Fibroblast of skin of left biceps (primary cell): ENCODE measurements around the gene CALHM2.

ENCODE experiments used
- DNase-seq, 2 experiments: peaks; one replicate each; pipeline ENCODE4 v3.0.0-alpha.2; 2013; ENCODE audit warnings: low read depth in 2 of 2

The CALHM2 gene

DNA sequence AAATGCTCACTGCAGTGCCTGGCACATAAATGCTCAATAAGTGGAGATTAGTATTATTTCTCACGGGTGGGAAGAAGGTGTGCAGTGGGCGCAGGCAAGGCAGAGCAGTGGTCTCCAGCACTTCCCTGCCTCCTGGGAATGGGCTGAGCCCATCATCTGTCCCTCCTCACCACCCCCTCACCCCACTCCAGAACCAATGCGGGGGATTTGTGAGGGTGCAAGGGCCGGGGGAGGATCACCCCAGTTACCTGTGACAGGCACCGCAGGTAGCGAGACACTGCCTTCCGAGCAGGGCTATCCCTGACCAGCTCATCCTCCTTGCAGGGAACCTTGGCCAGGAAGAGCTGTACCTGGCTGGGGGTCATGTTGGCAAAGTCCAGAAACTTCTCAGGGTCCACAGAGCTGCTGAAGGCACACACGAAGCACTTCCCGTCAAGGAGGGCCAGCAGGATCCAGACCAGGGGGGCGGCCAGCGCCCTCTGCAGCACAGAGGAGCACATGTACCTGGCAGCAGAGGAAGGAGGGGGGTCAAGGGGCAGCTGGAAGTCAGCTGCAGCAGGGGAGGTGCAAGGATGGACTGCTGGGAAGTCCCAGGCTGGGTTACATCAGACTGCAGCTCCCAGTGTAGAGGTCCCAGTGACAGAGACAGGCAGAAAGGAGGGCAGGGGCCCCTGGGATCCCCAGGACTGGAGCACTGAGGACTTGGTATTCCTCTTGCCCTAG is 24.0 kb upstream of the CALHM2 start:
- no peak for DNase-seq

- no peak for DNase-seq
These were observed 23.3 kb upstream of the CALHM2 start for GRCh38 chr10:103475437-103475836.

DNA sequence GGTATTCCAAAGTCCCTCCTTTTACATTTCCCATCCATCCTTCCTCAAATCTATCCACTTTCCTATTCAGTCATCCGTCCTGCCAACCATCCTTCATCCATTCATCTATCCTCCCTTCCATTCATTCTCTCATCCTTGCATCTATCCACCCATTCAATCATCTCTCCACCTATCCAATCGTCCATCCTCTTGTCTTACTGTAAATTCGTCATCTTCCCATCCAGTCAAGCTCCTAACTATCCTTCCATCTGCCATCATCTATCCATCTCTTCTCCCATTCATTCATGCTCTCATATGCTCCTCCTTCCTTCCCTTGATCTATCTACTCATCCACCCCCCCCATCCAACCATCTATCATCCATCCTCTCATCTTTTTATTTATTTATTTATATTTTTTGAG is 21.9 kb upstream of the CALHM2 start:
- DNase-seq: no peak

- DNase-seq: no peak
These were observed 21.1 kb upstream of the CALHM2 start for GRCh38 chr10:103473261-103473671.

DNA sequence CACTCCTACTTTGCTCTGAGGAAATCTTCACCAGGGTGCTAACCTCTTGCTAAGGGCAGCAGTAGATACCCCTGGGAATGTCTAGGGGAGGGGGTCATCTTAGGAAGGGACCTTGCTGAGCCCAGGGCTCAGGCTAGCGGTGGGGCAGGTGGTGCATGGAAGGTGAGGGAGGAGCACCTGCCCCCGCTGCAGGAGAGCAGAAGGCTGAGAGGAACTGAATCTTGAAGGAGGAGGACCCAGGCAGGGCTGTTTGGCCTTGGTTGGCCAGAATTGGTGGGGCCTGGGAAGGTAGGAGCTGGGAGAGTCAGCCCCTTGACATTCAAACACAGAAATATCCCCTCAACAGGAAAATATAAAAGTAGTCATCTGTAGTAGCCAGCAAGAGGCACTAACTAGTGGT is 19.8 kb upstream of the CALHM2 start:
- DNase-seq: no peak

- no peak for DNase-seq
These were observed 18.8 kb upstream of the CALHM2 start for GRCh38 chr10:103470761-103471653.

DNA sequence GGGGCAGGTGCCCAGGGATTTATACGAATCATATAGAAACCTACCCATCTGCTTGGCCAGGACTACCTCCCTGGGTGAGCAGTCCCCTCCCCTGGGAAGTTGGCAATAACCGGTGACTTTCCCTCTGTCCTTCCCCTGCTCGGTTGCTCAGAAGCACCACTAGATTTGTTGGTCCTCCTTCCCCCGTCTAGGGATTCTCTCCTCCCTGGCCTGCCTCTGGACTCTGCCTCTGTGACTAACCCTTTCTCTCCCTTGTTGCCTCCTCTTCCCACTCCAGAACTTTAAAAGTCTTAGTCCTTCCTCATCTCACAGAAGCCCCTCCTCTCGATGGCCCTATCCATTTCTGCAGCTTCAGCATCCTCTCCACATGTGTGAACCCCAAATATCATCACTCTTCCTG is 17.0 kb upstream of the CALHM2 start:
- no peak for DNase-seq

DNA sequence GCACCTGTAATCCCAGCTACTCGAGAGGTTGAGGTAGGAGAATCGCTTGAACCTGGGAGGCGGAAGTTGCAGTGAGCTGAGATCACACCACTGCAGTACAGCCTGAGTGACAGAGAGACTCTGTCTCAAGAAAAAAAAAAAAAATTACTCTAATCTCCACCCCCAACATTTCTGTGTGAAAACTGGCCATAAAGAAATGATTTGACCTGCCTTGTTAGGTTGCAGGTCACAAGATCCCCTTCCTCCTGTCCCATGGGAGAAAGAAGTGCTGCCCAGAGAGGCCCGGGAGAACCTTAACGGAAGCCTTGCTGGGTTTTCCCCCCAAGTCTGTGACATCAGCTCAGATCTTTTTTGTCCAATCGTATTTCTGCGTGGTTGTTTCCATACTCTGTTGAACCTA is 15.2 kb upstream of the CALHM2 start:
- no peak for DNase-seq

GRCh38 chr10:103466734-103467133 is 14.6 kb upstream of the CALHM2 start:
- no peak for DNase-seq

- DNase-seq: no peak
These were observed 13.4 kb upstream of the CALHM2 start for GRCh38 chr10:103465411-103466179.

DNA sequence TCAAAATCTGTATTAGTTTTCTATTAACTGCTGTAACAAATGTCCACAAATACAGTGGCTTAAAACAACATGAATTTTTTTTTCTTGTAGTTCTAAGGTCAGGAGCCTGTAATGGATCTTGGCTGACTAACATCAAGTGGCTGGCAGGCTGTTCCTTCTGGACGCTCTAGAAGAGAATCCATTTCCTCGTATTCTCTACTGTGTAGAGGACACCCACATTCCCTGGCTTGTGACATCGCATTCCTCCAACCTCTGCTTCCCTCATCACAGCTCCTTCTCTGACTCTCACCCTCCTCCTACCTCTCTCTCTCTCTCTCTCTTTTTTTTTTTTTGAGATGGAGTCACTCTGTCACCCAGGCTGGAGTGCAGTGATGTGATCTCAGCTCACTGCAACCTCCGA is 11.3 kb upstream of the CALHM2 start:
- DNase-seq: no peak

GRCh38 chr10:103459615-103460014 is 7.4 kb upstream of the CALHM2 start:
- no peak for DNase-seq

DNA sequence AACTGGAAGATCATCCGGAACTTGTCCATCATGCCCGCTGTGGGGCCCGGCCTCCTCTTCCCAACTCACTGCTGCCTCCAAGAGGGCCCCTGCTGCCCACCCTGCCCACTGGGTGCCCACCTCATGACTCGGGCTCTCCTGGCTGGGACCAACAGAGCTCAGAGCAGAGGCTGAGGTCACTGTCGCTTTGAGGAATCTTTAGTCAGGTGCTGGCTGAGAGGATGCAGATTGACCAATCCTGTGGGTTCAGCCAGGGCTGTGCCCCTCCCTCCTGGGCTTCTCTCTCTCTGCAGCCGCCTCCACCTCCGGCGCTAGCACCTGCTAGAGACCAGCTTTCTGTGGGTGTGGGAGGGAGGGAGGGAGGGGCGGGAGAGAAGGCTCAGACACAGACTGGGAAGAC is 6.5 kb upstream of the CALHM2 start, which contains the start of gene CALHM1:
TSS of gene CALHM1 (minus strand) at position 181 of the 400 bp plus-strand sequence. CDS start at position 32, 149 bp downstream.
- DNase-seq: no peak

DNA sequence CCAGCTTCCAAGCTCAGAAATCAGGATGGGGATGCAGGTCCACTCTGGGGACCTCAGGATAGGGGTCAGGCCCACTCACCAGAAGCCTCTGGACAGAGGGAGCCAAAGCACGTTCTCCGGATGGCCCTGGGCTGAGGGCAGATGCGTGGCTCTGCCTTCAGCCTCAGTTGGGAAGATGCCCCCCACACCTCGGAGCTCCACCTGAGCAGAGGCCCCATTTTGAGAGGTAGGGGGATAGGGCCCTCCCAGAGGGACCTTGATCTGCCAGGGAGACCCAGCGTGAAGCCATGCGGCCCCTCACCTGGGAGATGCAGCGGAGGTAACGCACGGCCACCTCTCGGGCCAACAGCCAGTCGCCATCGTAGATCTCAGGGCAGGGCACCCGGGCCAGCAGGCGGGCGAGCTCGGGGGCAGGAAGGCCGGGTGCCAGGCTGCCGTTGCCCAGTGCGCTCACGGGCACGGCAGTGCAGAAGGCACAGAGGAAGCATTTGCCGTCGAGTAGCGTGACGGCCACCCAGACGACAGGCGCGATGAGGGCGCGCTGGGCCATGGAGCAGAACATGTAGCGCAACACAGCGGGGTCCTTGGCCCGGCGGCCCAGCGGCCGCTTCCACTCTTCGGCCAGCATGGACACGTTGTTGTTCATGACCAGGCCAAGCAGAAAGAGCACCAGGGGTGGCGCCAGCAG is 5.9 kb upstream of the CALHM2 start:
- DNase-seq: no peak

GRCh38 chr10:103457176-103457712 is 5.1 kb upstream of the CALHM2 start:
- no peak for DNase-seq

- no peak for DNase-seq
These were observed 4.0 kb upstream of the CALHM2 start for GRCh38 chr10:103456074-103456660.

DNA sequence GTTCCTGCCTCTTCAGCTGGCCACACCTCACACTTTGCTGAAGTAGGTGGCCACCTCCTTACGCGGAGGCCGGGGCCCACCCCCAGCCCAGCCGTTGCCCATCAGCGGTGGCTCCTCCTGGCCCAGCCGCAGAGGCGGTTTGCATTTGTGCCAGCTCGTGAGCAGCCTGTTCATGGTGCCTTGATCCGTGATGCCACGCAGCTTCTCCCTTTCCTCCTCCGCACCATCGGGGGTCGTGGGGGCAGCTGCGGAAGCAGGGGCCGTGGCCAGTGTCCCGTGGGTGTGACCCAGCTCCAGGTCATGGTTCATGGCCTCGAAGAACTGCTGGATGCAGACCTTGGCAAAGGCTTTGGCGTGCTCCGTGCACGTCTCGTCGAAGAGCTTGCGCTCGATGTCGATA is 3.1 kb upstream of the CALHM2 start:
- no peak for DNase-seq

- no peak for DNase-seq
These were observed 1.9 kb upstream of the CALHM2 start for GRCh38 chr10:103454026-103454425.

- no peak for DNase-seq
These were observed 498 bp upstream of the CALHM2 start for GRCh38 chr10:103452506-103453230.

DNA sequence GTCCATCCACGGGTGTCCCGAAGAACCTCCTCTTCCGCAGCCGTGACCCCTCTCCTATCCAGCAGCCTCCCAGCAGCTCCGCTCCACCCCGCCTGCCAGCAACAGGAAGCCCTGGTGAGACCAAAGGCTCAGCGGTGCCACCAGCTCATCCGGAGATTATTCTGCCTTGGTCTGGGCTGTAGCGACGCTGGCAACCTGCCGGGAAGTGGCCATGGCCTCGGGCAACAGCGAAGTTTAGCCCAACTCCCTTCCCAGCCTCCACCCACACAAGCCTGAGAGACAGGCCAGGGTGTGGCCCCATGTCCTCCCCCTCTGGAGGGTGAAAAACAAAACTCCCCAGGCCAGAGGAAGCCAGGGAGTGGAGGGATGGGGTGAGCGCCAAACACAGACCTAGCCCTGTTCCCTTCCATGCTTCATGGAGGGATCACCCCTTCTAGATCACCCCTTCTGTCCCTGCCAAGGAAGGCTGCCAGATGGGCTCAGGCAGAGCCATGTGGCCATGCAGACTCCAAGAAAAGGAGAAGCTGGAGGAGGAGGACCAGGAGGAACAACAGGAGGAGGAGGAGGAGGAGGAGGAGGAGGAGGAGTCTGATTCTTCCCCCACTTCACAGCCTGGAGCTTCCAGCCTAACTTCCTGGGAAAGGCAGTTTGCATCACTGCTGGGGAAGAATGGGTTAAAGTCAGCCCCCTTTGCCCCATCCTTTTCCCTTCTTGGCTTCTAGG is 918 bp downstream of the CALHM2 start:
- no peak for DNase-seq
